Esophagus (tissue), 2 donors: ENCODE results near the gene WNK2. TPM values are rescaled to one million over a fixed set of nuclear protein-coding genes. Genes with fewer than 3 reads are reported as not detected.
"Not testable (repeated sequence)": the region's sequence is repeated elsewhere in the genome, so short reads cannot be mapped to it uniquely, and the experiment has no call there.

Experiments
- H3K27ac ChIP-seq, 2 donors: one replicate each; pipeline ENCODE4 v1.5.1; 2013; ENCODE audit warnings: low read depth in 2 of 2, mild to moderate bottlenecking in 2 of 2, inconsistent platforms in 1 of 2, low read length in 1 of 2, moderate library complexity in 1 of 2
- H3K27me3 ChIP-seq, 2 donors: one replicate each; pipeline ENCODE4 v1.6.1; 2013; ENCODE audit warnings: low read length in 2 of 2, control low read depth in 1 of 2, mild to moderate bottlenecking in 1 of 2; ENCODE audit not compliant: insufficient read depth in 2 of 2, control insufficient read depth in 1 of 2
- H3K36me3 ChIP-seq, 2 donors: one replicate each; pipeline ENCODE4 v1.6.1; 2013; ENCODE audit warnings: low read length in 1 of 2; ENCODE audit not compliant: control insufficient read depth in 2 of 2, insufficient read depth in 2 of 2
- H3K4me1 ChIP-seq, 2 donors: one replicate each; pipeline ENCODE4 v1.6.1; 2013; ENCODE audit warnings: low read length in 1 of 2; ENCODE audit not compliant: control insufficient read depth in 2 of 2, insufficient read depth in 2 of 2
- H3K4me3 ChIP-seq, 2 donors: one replicate each; pipeline ENCODE4 v1.5.1; 2013; ENCODE audit warnings: low read length in 2 of 2, mild to moderate bottlenecking in 2 of 2, low read depth in 1 of 2, moderate library complexity in 1 of 2
- H3K9me3 ChIP-seq, 2 donors: one replicate each; pipeline ENCODE4 v1.6.1; 2013; ENCODE audit warnings: mild to moderate bottlenecking in 2 of 2, low read depth in 1 of 2, low read length in 1 of 2, moderate library complexity in 1 of 2; ENCODE audit not compliant: control insufficient read depth in 2 of 2, insufficient read depth in 1 of 2
- WGBS, 2 donors: extraction: QIAGEN DNeasy Blood & Tissue Kit; methylation state at CpG; one replicate each; pipeline ENCODE4 v1.1.7; 2013; 5-methylcytosine and 5-hydroxymethylcytosine counted together
- polyA plus RNA-seq, 2 donors: library from polyadenylated mRNA; stranded (reverse); fragments of 200-250 nt; gene quantifications; one replicate each; pipeline ENCODE4 v1.2.3, GENCODE V29; 2013
- donor health status: healthy with polysubstance abuse.
- donor health status: Bipolar disorder and iron deficiency.

The WNK2 gene
- polyA plus RNA-seq, 2 donors = 2.1 to 3.4 TPM

DNA sequence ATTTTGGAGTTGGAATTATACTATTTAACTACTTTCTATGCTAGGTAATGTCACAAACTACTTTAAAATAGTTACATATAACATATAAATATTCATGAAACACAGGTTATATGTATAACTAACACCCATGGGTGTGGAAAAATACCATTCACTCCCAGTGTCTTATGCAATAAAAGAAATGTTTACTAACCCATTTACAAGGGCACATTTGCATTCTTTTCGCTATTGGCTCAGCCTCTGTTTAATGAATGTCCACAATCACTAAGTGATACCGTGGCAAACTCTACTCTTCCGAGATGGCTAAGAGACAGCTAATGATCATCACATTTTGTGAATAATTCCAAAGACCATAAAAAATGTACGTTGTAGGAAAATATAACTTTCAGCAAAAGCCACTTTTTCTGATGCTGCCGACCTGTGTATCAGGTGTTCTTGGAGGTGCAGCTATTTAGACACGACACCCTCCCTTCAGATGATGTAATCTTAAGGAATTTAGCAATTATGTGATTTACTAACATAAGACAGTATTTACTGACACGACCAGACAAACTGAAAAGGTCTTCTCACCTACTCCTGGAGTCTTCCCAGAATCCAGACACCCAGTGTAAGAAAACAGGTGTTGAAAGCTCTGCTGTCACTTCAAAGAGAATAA lies 145.8 kb downstream of the WNK2 start:
- Histone ChIP-seq H3K9me3 (no peaks in the 10 kb centered on the region), H3K4me3 (no peak overlapping the region), H3K36me3 (no peaks in the 10 kb centered on the region), H3K4me1 (no peaks in the 10 kb centered on the region), H3K27ac (no peak overlapping the region), H3K27me3 (no peaks in the 10 kb centered on the region)
- 67 to 73% methylated on average over 7 of the region's 7 CpGs for WGBS, 2 donors

DNA sequence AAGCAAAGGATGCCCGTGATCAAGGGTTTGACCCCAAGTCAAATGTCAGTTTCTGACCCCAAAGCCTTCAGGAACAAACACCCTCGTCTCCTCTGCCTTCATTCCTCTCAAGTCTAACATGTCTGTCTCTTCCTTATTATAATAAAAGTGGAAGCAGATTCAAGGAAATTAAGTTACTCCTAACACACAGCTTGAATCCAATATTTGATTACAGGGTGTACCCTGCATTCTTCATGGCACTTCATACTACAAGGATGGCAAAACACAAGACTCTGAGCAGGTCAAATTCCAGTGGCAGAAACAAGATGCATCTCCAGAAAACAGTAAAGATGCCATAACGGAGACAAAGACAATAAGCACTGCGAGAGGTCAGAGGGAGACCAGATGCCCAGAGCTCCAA lies 148.4 kb downstream of the WNK2 start:
- peaks cover 0 to 3% of the 10 kb centered on the region in 2 donors for H3K9me3 ChIP-seq
- H3K27ac ChIP-seq = no peak overlapping the region
- 86 to 88% methylated on average over 4 of the region's 4 CpGs for WGBS, 2 donors
- H3K4me1 ChIP-seq = no peaks in the 10 kb centered on the region
- no peaks in the 10 kb centered on the region for H3K36me3 ChIP-seq
- H3K4me3 ChIP-seq = no peak overlapping the region
- H3K27me3 ChIP-seq = no peaks in the 10 kb centered on the region

DNA sequence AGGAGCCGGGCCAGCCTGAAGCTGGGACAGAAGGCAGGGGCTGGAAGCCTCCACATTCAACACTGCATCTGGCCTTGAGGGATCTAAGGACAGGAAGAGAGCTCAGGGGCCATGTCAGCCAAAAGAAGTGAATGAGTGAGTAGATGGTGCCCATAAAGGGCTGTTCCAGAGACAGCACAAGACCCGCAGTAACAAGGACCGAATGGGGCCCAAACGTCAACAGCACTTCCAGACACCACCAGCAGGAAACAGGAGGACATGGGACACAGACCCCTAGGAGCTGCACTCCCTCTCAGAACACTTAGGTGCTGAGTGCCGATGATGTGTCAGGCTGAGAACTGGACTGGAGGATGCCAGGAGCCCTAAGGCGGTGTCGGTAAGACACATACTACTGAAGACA lies 152.8 kb downstream of the WNK2 start:
- H3K4me3 ChIP-seq = no peak overlapping the region
- H3K4me1 ChIP-seq = peaks cover 2 to 5% of the 10 kb centered on the region in 2 donors
- H3K27me3 ChIP-seq = no peaks in the 10 kb centered on the region
- peaks cover 6% of the 10 kb centered on the region in 2 donors for H3K9me3 ChIP-seq
- 81 to 85% methylated on average over 7 of the region's 7 CpGs for WGBS, 2 donors
- H3K27ac ChIP-seq = no peak overlapping the region
- no peaks in the 10 kb centered on the region for H3K36me3 ChIP-seq

DNA sequence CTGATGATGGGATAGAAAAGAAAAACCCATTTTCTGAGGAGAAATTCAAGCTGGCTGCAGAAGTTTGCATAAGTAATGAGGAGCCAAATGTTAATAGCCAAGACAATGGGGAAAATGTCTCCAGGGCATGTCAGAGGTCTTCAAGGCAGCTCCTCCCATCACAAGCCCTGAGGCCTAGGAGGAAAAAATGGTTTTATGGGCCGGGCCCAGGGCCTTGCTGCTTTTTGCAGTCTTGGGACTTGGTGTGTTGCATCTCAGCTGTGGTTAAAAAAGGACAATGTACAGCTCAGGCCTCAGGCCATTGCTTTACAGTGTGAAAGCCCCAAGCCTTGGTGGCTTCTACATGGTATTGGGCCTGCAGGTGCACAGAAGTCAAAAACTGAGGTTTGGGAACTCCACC lies 154.3 kb downstream of the WNK2 start:
- H3K27me3 ChIP-seq, H3K9me3 ChIP-seq, H3K4me3 ChIP-seq, H3K36me3 ChIP-seq, H3K27ac ChIP-seq, H3K4me1 ChIP-seq: not testable (repeated sequence)
- WGBS, 2 donors = 50 to 61% methylated on average over 1 of the region's 1 CpG

DNA sequence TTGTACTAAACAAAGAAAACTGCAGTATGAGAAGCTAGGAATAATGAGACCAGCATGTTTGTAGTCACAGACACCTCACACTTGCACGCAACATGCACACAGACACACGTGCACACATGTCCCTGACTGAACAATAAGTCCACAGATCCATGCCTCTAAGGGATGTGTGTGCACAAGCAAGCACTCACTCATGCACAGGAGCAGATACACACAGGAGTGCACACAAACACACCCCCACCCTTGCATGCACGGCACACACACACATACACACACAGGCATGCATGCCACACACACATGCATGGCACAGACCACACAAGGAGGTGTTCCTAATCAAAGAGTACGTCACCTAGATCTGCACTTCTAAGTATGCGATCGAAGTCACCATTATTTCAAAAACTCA lies 156.2 kb downstream of the WNK2 start:
- Histone ChIP-seq H3K4me1 (peaks cover 5 to 7% of the 10 kb centered on the region in 2 donors), H3K4me3 (no peak overlapping the region), H3K27ac (no peak overlapping the region), H3K9me3 (peaks cover 6% of the 10 kb centered on the region in 2 donors), H3K27me3 (no peaks in the 10 kb centered on the region), H3K36me3 (no peaks in the 10 kb centered on the region)
- 85 to 87% methylated on average over 6 of the region's 6 CpGs for WGBS, 2 donors

GRCh38 chr9:93341820-93342219 lies 157.9 kb downstream of the WNK2 start:
- H3K27me3 ChIP-seq, H3K9me3 ChIP-seq, H3K27ac ChIP-seq, H3K36me3 ChIP-seq, H3K4me3 ChIP-seq: not testable (repeated sequence)
- WGBS, 2 donors = 76 to 83% methylated on average over 5 of the region's 5 CpGs
- H3K4me1 ChIP-seq = peaks cover 5 to 14% of the 10 kb centered on the region in 2 donors

DNA sequence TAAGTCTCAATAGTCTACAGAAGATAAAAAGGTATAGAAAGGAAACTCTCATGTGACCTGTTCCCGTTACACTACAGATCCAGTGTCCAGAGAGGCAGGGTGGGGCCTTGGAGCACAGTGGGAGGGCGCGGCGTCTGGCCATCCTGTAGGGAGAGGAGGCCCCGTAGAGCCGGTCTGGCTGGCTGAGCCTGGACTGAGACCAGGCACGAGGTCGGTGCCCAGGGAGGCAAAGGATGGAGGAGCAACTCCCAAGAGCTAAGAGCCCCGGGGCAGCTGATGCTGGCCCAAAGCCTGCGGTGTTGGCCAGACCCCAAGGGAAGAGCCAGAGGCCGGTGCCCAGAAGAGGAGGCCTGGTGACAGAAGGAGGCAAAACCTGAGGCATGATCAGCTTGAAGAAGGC lies 158.5 kb downstream of the WNK2 start:
- 40 to 66% methylated on average over 11 of the region's 11 CpGs for WGBS, 2 donors
- peaks cover 5 to 14% of the 10 kb centered on the region in 2 donors for H3K4me1 ChIP-seq
- H3K27me3 ChIP-seq, H3K9me3 ChIP-seq, H3K4me3 ChIP-seq, H3K36me3 ChIP-seq, H3K27ac ChIP-seq: not testable (repeated sequence)

- no peaks in the 10 kb centered on the region for H3K27me3 ChIP-seq
- WGBS, 2 donors = 55 to 61% methylated on average over 9 of the region's 9 CpGs
- peaks cover 1% of the 10 kb centered on the region in 2 donors for H3K9me3 ChIP-seq
- no peak overlapping the region for H3K4me3 ChIP-seq
- peaks cover 5 to 14% of the 10 kb centered on the region in 2 donors for H3K4me1 ChIP-seq
- no peak overlapping the region for H3K27ac ChIP-seq
- no peaks in the 10 kb centered on the region for H3K36me3 ChIP-seq
These were observed 159.7 kb downstream of the WNK2 start for GRCh38 chr9:93343663-93344062.

DNA sequence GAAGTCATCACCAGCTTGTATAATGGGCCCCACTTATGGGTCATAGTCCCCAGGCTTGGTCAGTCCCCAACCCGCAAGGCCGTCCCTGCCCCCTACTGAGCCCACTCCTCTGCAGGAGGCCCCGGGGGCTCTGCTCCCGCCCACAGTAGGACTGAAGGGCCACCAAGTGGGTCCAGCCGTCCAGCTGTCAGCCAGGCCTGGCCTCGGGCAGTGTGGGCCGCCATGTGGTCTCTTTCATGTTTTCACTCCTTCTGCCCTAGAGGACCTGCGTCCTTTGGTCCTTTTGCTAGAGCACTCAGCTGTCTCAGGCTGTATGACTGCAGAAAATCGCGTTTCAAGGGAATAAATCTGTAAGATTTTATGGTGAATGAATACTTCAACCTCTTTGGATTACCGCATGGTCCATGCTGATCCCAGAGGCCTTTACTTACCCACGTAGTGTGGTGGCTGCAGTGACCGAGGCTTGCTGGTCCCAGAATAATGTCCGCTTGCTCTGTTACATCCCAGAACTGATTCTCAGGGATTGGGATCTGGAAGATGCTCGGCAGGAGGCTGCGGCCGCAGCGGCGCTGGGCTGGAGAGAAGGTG lies 161.8 kb downstream of the WNK2 start:
- Histone ChIP-seq H3K36me3 (no peaks in the 10 kb centered on the region), H3K4me3 (peak overlapping the region; percentile 29 to 40), H3K9me3 (no peaks in the 10 kb centered on the region), H3K27me3 (no peaks in the 10 kb centered on the region), H3K4me1 (peaks cover 0 to 11% of the 10 kb centered on the region in 2 donors), H3K27ac (no peak overlapping the region)
- 49 to 53% methylated on average over 18 to 19 of the region's 19 CpGs for WGBS, 2 donors
